ENCODE results near the gene UVRAG. TPM values are rescaled to one million over a fixed set of nuclear protein-coding genes. Genes with fewer than 3 reads are reported as not detected.

UVRAG gene
- total and polyA plus RNA-seq, 4 donors = 4.4 to 15.1 (median 10.0) TPM

DNA sequence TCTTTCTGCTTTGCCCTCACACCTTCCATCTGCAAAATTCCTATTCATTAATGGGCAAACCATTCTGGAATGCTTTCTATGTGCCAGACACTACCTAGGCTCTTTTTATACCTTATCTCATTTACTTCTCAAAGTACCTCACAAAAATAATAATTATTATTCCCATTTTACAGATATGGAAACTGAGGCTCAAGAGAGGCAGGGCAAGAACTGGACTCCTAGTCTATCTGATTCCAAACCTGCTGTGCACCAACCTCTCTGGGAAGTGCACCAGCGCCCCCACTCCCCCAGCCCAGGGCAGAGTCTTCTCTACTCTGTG lies 47.3 kb upstream of the UVRAG start:
- 41% methylated on average over 1 of the region's 1 CpG for WGBS
- Histone ChIP-seq H3K9me3 (ENCODE audit: control insufficient read depth in 4 of 4, low read length in 3 of 4) (no peaks in the 10 kb centered on the region), H3K4me3 (ENCODE audit: low read depth in 1 of 3, low read length in 3 of 3) (no peak overlapping the region), H3K9ac (ENCODE audit: low read depth in 1 of 2, low read length in 2 of 2) (no peak overlapping the region), H3K4me1 (ENCODE audit: control insufficient read depth in 4 of 4, insufficient read depth in 4 of 4, low read length in 3 of 4) (peaks cover 4 to 53% (median 43%) of the 10 kb centered on the region in 4 donors), H3K27ac (ENCODE audit: low read depth in 1 of 2, low read length in 2 of 2) (peak overlapping the region; percentile 85 to 92), H3K27me3 (ENCODE audit: control insufficient read depth in 4 of 4, insufficient read depth in 4 of 4, low read length in 3 of 4) (no peaks in the 10 kb centered on the region), H3K36me3 (ENCODE audit: control insufficient read depth in 4 of 4, insufficient read depth in 3 of 4, low read depth in 1 of 4, low read length in 3 of 4) (no peaks in the 10 kb centered on the region)
- no peak for DNase-seq (ENCODE audit: low spot score)
- TF ChIP-seq HNF4A (conservative IDR thresholded peaks at IDR 0.05) = peak in 1 of 2 donors; percentile 40
- TF ChIP-seq, protein P1, sequence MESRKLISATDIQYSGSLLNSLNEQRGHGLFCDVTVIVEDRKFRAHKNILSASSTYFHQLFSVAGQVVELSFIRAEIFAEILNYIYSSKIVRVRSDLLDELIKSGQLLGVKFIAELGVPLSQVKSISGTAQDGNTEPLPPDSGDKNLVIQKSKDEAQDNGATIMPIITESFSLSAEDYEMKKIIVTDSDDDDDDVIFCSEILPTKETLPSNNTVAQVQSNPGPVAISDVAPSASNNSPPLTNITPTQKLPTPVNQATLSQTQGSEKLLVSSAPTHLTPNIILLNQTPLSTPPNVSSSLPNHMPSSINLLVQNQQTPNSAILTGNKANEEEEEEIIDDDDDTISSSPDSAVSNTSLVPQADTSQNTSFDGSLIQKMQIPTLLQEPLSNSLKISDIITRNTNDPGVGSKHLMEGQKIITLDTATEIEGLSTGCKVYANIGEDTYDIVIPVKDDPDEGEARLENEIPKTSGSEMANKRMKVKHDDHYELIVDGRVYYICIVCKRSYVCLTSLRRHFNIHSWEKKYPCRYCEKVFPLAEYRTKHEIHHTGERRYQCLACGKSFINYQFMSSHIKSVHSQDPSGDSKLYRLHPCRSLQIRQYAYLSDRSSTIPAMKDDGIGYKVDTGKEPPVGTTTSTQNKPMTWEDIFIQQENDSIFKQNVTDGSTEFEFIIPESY (IDR thresholded peaks at IDR 0.05) = no peak

DNA sequence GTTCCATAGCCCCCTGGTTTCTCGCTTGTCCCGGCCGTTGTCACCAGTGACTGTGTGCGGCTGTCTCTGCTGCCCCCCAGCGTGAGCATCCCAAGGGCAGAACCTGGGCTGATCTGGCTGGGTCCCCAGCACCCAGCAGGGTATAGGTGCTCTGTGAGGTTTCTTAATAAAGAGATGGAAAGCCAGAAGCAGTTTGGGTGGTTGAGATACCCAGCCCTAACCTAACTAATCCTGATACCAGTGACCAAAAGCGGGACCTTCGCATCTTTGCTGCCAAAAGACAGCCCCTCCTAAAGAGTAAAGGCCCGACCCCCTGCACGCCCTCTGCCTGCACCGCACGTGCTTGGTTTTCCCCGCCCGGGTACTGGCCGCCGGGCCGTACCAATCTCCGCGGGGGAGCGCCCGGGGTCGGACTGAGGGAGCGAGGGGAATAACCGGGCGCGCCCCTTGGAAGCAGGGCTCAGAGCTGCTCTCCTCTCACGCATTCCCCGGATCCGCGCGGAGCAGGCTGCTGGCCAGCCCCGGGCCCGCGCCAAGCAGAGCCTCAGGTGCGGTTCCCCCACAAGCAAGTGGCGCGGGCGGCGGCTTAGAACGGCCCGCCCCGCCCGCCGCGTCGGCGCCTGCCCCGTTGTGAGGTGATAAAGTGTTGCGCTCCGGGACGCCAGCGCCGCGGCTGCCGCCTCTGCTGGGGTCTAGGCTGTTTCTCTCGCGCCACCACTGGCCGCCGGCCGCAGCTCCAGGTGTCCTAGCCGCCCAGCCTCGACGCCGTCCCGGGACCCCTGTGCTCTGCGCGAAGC lies 46.7 kb upstream of the UVRAG start, which contains the start of gene DGAT2:
TSS of gene DGAT2 (plus strand) at position 667 of the 797 bp plus-strand sequence. CDS start 214 bp downstream, outside the sequence.
- peak within 1 kb of the TSS; percentile 85 to 92 for H3K27ac ChIP-seq (ENCODE audit: low read depth in 1 of 2, low read length in 2 of 2)
- no peaks in the 10 kb centered on the region for H3K9me3 ChIP-seq (ENCODE audit: control insufficient read depth in 4 of 4, low read length in 3 of 4)
- H3K36me3 ChIP-seq (ENCODE audit: control insufficient read depth in 4 of 4, insufficient read depth in 3 of 4, low read depth in 1 of 4, low read length in 3 of 4) = no peaks in the 10 kb centered on the region
- peak; percentile 78 for DNase-seq (ENCODE audit: low spot score)
- H3K9ac ChIP-seq (ENCODE audit: low read depth in 1 of 2, low read length in 2 of 2) = peak within 1 kb of the TSS; percentile 72 to 77
- TF ChIP-seq FOXA1 (IDR thresholded peaks at IDR 0.05) (no peak), EGR1 (IDR thresholded peaks at IDR 0.05; ENCODE audit: low read depth in 2 of 2) (peak in 1 of 2 donors; percentile 54), RXRA (IDR thresholded peaks at IDR 0.05) (peak; percentile 31 to 32), HNF4A (conservative IDR thresholded peaks at IDR 0.05) (peak in 1 of 2 donors; percentile 30), JUND (IDR thresholded peaks at IDR 0.05) (no peak), TAF1 (conservative IDR thresholded peaks at IDR 0.05) (no peak), RAD21 (IDR thresholded peaks at IDR 0.05) (peak; percentile 85 to 87), YY1 (IDR thresholded peaks at IDR 0.05) (peak; percentile 38), SP1 (IDR thresholded peaks at IDR 0.05) (peak; percentile 30), GABPA (IDR thresholded peaks at IDR 0.05 in 1 of 2, conservative IDR thresholded peaks at IDR 0.05 in 1 of 2) (no peak), NR2F2 (IDR thresholded peaks at IDR 0.05) (no peak), FOXA2 (IDR thresholded peaks at IDR 0.05) (no peak), HNF4G (IDR thresholded peaks at IDR 0.05) (no peak)
- TF ChIP-seq, protein P2, sequence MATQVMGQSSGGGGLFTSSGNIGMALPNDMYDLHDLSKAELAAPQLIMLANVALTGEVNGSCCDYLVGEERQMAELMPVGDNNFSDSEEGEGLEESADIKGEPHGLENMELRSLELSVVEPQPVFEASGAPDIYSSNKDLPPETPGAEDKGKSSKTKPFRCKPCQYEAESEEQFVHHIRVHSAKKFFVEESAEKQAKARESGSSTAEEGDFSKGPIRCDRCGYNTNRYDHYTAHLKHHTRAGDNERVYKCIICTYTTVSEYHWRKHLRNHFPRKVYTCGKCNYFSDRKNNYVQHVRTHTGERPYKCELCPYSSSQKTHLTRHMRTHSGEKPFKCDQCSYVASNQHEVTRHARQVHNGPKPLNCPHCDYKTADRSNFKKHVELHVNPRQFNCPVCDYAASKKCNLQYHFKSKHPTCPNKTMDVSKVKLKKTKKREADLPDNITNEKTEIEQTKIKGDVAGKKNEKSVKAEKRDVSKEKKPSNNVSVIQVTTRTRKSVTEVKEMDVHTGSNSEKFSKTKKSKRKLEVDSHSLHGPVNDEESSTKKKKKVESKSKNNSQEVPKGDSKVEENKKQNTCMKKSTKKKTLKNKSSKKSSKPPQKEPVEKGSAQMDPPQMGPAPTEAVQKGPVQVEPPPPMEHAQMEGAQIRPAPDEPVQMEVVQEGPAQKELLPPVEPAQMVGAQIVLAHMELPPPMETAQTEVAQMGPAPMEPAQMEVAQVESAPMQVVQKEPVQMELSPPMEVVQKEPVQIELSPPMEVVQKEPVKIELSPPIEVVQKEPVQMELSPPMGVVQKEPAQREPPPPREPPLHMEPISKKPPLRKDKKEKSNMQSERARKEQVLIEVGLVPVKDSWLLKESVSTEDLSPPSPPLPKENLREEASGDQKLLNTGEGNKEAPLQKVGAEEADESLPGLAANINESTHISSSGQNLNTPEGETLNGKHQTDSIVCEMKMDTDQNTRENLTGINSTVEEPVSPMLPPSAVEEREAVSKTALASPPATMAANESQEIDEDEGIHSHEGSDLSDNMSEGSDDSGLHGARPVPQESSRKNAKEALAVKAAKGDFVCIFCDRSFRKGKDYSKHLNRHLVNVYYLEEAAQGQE (IDR thresholded peaks at IDR 0.05) = no peak
- TF ChIP-seq, protein P3, sequence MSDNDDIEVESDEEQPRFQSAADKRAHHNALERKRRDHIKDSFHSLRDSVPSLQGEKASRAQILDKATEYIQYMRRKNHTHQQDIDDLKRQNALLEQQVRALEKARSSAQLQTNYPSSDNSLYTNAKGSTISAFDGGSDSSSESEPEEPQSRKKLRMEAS (IDR thresholded peaks at IDR 0.05) = peak; percentile 67
- TF ChIP-seq, protein P4, sequence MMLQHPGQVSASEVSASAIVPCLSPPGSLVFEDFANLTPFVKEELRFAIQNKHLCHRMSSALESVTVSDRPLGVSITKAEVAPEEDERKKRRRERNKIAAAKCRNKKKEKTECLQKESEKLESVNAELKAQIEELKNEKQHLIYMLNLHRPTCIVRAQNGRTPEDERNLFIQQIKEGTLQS (IDR thresholded peaks at IDR 0.05) = no peak
- TF ChIP-seq, protein P5, sequence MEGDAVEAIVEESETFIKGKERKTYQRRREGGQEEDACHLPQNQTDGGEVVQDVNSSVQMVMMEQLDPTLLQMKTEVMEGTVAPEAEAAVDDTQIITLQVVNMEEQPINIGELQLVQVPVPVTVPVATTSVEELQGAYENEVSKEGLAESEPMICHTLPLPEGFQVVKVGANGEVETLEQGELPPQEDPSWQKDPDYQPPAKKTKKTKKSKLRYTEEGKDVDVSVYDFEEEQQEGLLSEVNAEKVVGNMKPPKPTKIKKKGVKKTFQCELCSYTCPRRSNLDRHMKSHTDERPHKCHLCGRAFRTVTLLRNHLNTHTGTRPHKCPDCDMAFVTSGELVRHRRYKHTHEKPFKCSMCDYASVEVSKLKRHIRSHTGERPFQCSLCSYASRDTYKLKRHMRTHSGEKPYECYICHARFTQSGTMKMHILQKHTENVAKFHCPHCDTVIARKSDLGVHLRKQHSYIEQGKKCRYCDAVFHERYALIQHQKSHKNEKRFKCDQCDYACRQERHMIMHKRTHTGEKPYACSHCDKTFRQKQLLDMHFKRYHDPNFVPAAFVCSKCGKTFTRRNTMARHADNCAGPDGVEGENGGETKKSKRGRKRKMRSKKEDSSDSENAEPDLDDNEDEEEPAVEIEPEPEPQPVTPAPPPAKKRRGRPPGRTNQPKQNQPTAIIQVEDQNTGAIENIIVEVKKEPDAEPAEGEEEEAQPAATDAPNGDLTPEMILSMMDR (IDR thresholded peaks at IDR 0.05; ENCODE audit: low read depth, low read length, missing input control) = peak; percentile 55
- TF ChIP-seq, protein P1 (IDR thresholded peaks at IDR 0.05) = no peak
- peaks cover under 1 to 54% (median 41%) of the 10 kb centered on the region in 4 donors for H3K4me1 ChIP-seq (ENCODE audit: control insufficient read depth in 4 of 4, insufficient read depth in 4 of 4, low read length in 3 of 4)
- 2% methylated on average over 66 of the region's 66 CpGs for WGBS
- H3K4me3 ChIP-seq (ENCODE audit: low read depth in 1 of 3, low read length in 3 of 3) = peak within 1 kb of the TSS; percentile 65 to 86 (median 80)
- H3K27me3 ChIP-seq (ENCODE audit: control insufficient read depth in 4 of 4, insufficient read depth in 4 of 4, low read length in 3 of 4) = no peaks in the 10 kb centered on the region
